NCI-H2196 (cell line): Measurements from ENCODE around the gene ODC1.
"Not testable (repeated sequence)": the region's sequence is repeated elsewhere in the genome, so short reads cannot be mapped to it uniquely, and the experiment has no call there.

Source experiments
- DNase-seq: peaks from one replicate; lab custom pipeline; 2025; ENCODE audit not compliant: unreplicated experiment; lab: John Stamatoyannopoulos, UW

Gene ODC1

DNA sequence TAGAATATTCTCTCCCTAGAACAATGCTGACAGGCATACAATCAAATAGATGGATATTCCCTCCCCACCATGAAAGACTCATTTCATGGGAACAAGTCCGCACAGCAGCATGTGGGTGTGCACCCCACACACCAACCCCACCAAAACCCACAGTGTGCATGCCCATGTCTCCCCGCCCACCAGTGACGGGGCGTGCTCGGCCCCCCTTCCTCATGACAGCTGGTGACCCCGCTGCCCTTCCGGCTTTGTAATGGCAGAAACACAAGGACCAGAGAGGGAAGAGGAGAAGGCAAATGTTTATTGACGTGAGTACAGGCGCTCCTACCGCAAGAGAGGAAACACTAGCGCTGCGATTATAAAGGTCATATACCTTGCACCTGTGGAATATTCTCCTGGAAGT, 30.8 kb upstream of the ODC1 start:
- no peak for DNase-seq

DNA sequence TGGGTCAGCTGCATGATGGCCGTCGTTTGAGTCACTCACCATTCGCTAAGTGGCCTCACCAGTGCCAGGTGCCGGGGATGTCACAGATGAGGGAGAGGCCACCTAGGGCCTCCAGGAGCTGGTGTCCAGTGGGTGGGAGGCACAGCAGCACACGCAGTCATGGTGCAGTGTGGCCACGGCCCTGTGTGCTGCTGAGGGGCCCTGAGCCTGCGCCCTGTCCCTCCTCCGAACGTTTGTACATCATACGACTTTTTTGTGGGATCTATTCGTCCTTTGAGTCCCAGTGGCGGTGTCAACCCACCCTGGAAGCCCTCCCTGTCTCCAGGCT, 30.1 kb upstream of the ODC1 start:
- no peak for DNase-seq

DNA sequence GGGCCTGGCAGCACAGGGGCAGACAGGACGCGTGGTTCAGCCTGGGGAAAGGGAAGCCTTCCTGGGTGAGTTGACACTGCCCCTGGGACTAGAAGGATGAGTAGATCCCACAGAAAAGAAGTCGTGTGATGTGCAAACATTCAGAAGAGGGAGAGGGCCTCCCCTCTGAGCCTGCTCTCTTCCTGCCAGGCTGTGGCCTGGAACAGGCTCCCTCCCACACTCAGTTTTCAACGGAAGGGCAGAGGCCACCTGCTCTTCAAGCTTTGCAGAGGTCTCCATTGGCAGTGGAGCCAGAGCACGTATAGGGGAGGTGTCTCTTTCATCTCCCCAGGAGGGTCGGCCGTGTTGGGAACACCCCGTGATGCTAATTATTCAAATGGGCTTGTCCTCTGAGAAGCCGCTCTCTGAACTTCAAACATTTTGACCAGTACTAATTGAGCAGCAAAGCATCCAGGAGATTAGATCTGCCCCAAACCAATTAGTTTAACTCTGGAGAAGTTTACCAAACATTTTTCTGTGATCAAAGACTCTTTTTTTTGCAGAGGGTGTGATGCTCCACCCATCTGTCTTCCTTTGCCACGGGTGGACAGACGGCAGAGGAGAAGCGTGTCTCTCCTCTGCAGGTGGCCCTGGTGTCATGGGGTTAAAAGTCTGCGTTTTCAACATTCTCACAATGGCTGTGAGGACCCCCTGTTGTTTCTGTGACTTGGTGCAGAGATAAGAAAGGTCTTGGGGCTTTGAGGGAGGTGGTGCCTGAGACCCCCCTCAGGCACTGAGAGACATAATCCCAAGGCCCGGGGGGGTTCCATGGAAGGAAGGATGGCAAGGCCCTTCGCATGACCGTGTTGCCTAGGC, 29.5 kb upstream of the ODC1 start:
- no peak for DNase-seq

DNA sequence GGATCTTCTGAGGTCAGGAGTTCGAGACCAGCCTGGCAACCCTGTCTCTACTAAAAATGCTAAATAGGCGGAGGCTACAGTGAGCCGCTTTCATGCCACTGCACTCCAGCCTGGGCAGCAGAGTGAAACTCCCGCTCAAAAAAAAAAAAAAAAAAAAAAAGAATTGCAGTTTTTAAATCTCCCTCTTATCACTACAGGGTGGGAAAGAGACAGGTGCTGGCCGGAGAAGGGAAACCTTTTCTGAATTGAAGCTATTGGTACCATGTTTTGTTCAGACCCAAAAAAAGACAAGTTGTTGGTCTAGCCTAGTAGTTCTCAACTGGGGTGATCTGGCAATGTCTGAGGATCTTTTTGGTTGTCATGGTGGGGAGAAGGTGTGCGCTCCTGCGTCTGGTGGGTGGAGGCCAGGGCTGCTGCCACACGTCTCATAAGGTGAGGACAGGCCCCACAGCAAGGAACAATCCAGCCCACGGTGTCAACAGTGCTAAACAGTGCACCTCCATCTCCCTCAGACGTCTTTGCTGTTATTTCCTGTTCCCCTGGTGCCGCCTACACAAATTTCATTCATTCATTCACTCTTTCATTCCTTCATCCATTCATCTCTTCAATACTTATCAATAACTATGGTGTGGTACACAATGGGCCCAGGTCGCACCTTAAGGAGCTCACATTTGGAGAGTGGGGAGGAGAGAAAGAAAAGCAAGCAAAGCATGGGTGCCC, 28.8 kb upstream of the ODC1 start:
- no peak for DNase-seq

DNA sequence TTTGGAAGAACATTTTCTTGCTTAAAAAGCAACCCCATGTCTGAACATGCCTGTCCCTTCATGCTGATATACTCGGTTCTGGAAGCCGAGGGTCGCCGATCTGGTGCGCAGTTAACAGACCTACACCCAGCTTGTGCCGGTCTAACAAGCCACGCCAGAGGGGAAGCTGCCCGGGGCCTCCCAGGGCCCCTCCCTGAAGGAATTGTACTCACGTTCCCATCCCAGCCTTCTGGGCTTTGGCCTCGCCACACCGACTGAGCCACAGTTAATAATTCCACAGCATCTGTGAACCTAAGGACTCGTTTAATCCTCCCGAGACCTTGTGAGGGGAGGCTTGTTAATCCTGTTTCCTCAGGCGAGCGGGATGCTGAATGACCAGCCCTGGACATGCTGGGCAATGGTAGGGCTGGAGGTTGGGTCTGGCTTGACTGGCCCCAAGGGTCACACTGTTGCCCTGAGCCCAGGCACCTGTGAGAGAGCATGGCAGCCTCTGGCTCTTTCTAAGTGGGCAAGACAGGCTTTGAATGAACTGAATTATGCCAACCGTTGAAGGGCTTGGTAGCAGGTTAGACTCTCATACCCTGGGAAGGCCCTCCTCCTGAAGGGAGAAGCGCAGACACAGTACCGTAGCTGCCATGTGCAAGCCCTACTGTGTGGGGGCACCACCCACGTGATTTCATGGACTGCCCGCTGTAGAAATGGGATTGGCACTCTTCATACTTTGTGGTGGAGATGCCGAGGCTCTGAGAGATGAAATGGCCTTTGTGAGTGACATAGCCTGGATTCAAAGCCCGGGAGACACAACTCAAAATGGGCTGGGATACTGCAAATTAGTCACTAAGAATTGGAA, 27.9 kb upstream of the ODC1 start:
- DNase-seq, result no peak

DNA sequence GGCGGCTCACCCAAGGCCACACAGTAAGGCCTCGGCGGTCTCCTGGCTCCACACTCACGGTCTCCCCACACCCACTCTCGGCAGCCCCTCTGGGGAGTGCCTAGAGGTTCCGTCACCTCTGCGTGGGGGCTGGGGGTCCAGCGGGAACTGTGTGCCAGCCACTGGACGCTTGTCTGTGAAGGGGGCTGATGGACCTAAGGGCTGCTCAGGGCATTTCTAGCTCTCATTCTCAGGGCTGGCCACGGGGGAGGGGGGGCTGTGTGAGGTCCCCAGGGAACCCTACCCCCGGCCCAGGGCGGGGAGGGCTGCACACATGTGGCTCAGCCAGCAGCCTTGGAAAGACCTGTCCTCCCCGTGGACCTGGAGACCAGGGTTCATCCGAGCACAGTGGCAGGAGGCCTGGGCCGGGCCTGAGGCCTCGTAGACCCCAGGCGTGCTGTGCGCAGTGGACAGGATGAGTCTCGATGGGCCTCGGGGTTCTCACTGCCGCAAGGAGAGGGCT, 27.1 kb upstream of the ODC1 start:
- DNase-seq, result no peak

DNA sequence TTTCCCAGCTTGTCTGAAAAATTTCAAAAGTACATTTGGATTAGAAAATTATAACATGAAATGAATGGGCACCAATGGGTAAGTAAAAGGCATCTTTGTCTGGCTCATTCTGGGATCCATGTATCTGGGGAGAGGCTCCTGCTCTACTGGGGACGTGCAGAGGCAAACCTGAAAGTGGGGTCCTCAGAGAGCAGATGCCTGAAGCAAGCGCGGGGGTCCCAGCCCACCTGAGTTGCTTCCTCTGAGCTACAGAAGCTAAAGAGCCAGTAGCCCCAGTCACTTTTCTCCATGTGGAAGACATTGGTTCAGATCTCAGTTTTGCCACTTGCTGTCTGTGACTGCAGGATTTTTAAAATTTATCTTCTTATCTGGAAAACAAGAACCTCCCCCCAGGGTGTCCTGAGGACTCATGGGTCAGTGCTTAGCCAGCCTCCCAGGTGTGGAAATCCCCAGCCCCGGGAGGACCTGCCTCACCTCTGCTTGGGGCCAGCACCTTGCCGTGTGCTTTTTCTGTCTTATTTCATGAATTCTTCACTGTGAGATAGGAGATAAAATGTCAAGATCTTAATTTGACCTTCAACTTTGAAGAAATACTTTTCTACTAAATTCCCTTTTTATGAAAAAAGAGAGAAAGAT, 25.1 kb upstream of the ODC1 start:
- no peak for DNase-seq

DNA sequence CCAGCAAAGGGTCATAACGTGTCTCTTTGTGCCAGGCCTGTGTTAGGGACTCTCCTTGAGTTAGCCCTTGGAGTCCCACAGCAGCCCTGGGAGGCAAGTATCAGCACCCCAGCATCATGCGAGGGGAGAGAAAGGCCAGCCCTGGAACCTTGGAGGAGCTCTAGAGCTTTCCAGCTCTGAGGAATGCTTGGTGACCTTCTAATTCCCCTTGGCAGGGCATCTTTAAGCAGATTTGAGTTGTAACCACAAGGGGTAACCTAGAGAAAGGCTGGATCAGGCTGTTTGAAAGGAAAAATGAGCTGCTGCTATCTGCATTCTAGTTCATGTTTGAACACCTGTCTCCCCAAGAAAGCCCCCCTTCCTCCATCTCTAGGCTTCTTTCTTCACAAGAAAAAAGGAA, 23.8 kb upstream of the ODC1 start:
- DNase-seq, result no peak

DNA sequence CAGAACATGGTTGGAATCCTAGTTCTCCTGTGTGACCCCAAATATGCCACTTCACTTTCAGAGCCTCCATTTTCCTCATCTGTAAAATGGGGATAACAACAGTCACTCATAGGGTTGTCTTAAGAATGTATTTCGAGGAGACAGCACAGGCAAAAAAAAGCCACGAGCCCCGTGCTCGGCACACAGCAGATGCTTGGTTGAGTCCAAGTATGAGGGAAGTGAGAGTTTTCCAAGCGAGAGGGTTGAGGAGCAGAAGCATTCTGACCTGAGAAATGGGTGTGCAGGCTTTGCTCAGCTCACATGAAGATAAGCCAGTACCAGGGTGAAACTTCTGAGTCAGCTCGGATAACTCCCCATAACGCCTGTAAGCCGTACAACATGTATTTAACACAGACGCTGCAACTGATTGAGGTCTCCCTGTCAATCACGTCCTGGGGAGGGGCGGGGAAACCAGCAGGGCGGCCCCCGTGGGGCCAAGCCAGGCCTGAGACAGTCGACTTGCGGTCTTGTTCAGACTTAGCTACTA, 23.0 kb upstream of the ODC1 start:
- no peak for DNase-seq

DNA sequence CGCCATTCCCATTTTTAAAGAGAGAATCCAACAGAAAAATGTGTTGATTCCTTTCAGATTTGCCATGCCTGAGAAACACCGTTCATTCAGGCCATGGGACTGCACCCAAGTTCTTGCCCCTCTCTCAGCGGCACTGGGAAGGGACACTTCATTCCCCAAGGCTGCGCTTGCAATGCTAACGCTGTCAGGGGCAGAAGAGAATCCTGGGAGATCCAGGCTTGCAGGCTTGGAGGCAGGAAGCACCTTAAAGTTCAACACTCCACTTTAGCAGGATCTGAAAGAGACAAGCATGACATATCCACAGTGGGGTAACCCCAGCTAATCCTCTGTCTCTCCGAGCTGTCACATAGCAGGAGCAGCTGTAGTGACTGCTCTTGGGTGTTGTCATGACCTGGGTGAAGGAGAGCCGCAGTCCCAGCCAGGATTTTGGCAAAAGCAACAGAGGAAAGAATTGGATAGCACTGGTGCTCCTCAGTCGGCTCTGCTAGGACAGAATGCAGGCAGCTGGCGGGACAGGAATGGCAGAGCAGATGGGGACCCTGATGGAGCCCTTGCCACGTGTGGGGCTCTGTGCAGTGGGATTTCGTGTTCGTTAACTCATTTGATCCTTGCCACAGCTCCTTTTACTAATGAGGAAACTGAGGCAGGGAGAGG, 22.0 kb upstream of the ODC1 start:
- no peak for DNase-seq

DNA sequence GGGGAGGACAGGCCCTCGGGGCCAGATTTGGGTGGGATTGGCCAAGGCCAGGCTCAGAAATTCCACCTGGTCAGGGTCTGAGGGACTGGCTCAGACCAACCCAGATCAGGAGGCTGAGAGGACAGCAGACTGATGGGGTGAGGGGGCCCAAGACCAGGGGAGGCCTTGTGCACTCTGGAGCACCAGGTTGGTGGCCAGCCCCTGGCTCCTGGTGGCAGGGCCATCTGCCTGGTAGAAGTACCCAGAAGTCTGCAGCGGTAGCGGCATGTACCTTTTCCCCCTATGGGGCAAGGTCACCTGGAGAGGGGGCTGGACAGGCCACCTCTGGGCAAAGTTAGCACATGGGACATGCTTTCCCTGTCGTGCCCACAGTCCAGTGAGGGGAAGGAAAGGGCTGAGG, 21.2 kb upstream of the ODC1 start:
- no peak for DNase-seq

DNA sequence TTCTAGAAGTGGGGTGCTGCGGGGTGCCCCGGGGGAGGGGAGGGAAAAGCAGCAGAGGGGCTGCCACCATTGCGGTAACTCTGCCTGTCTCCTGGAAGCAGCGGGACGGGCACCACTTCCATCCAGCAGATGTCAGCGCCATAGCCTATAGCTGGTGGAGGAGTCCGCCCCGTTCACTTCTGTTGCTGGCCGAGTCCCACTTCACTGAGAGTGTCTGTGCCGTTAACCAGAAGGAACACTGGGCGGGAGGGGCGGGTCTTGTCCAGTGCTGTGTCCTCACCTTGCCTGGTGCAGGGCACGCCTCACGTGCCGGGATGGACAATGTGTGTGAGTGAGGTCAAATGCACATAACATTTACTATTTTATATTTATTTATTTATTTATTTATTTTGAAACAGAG, 19.3 kb upstream of the ODC1 start:
- no peak for DNase-seq

DNA sequence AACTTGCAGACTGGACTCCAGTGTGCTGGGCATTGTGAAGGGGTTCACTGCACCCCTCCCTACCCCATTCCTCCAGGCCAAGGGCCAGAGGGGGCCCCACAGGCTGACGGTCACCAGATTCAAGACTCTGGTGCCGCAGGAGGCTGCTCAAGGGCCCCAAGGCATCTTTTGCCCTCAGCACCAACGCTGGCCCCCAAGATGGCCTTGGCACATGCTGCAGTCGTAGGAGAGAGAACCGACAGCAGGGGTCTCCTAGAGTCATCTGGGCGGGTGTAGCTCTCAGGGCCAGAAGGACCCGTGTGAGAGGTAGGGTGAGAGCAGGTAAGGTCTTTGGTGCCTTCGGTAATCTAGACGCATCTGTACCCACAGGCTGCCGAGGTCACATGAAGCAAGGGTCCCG, 18.7 kb upstream of the ODC1 start:
- no peak for DNase-seq

DNA sequence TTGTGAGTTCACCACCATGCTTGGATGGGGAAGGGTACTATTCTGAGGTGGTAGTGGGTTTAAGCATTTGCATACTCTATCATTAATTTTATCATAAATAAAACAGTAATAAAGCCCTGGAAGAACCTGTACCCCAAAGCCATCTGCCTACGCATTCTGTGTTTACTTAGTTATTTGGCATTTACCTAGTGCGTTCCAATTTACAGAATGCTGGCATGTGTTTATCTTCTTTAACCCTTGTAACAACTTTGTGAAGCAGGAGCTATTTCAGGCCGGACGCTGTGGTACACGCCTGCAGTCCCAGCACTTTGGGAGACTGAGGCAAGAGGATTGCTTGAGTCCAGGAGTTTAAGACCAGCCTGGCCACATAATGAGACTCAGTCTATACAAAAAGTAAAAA, 17.8 kb upstream of the ODC1 start:
- no peak for DNase-seq

DNA sequence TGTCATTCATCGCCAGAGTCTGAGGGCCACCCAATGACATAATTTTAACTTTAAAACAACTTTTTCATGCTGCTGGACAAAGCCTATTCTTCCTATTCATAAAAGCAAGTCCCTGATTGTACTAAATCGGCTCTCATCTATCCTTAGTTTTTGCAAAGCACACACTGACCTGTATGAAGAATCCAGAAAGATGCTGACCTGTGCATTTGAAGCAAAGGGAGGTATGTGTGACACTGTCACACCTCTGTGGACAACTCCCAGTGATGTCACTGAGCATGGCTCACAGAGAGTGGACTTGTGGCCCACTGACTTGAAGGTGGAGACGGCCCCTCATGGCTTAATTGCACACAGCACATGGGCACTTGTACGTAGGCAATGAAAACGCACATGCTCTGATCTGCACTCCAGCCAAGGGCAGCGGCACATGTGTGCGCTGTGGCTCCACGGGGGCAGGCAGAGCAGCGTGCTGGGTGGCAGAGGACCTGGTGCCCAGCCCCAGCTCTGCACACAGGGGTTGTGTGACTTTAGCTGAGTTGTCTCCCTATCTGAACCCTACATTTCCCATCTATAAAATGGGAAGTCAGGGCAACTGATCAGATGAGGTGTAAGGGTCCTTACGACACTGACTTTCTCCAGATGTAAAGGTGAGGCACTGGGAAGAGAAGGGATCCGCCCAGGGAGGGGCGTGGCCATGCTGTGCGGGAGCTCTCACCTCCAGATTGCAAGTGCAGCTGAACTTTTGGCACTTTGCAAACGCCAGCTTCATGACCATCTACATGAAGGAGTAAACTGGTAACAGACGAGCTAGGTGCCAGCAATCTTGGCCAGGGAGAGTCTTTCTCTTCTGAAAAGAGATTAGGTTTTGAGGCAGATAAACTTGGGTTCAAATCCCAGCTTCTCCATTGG, 14.3 kb upstream of the ODC1 start:
- no peak for DNase-seq

DNA sequence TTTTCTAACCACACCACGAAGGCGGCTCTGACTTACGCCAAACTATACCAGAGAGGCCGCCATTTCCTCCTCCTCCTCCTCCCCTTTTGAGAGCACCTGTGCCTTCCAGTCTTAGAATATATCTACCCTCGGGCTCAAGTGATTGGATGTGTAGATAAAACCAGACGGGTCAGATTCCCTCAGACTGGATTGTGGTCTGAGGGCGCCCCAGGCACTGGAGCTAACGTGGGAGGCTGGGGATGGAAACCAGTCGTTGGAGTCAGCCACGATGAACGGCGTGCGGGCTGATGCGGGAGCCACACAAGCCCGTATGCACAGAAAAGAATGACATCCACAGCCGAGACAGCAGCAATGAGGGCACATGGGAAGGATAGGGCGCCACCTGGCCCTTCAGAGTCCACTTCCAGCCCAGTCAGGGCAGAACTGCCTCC, 12.3 kb upstream of the ODC1 start:
- no peak for DNase-seq

DNA sequence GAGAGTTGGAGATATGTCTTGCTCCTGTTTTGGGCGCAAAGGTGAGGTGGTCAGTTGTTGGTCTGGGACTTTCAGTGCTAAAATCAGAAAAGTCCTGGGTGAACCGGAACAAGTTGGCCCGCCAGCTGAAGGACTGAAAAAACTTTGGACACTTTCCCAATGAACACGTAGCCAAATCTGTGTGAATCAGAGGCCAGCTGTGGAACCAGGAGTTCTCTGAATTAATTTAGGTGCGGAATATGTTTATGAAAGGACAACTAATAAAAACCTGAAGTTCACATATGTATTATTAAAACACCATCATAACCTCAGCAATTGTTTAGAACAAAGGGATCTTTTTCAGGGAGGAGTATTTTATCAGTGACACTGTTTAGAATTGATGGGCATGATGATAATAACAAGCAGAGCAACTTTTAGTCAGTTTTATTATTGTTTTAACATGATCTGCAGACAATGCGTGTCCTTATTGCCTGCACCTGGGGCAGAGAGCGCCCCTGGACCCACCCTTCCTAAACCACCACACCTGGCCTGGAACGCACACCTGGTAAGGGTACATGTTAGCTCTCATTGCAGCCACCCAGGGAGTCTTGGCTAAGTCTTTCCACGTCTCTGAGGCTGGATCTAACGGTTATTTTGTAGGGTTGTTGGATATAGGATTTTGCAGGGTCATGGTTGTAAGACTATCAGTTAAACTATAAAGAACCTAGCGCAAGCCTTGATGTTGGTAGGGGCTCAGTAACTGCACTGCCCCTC, 9.9 kb upstream of the ODC1 start:
- DNase-seq, result no peak

DNA sequence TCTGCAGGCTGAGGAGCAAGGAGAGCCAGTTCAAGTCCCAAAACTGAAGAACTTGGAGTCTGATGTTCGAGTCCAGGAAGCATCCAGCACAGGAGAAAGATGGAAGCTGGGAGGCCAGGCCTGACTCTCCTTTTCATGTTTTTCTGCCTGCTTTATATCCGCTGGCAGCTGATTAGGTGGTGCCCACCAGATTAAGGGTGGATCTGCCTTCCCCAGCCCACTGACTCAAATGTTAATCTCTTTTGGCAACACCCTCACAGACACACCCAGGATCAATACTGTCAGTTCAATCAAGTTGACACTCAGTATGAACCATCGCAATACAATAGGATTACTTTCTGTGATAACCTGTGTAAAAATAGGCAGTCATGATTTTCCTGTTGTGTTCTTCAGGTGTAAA, 9.1 kb upstream of the ODC1 start:
- DNase-seq, result not testable (repeated sequence)

DNA sequence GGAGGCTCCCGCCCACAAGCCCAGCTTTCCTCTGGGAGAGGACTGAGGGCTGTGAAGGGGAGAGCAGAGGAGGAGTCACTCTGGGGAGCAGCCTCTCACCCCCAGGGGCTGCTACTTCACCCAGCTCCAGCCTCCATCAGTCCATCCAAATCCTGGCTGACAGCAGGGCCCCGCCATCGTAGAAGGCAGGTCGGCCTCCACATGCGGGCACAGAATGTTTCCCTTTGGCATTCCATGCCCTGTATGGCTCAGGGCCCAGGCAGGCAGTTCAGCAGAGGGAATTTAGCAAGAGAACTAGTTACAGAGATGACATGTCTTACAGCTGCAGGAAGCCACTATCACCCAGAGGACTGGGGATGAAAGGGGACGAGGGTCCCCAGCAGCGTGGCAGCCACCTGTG, 6.4 kb upstream of the ODC1 start:
- DNase-seq, result no peak
